Small intestine (tissue), 7 donors: ENCODE measurements around the gene NIP7. TPM values are rescaled to one million over a fixed set of nuclear protein-coding genes. Genes with fewer than 3 reads are reported as not detected.

Source experiments
- DNase-seq, 2 donors: peaks; one replicate each; pipeline versions ENCODE4 v3.0.0 to v3.0.0-alpha.2; 2013
- FAIRE-seq: peaks from 2 replicates; lab custom pipeline; 2012; peaks lifted over from hg19 to GRCh38; lab: Jason Lieb, UNC
- H3K27ac ChIP-seq, 3 donors: one replicate each; pipeline ENCODE4 v1.5.1; 2013; ENCODE audit warnings: low read length in 2 of 3, mild to moderate bottlenecking in 2 of 3, control low read depth in 1 of 3, inconsistent platforms in 1 of 3, low read depth in 1 of 3, moderate library complexity in 1 of 3
- H3K27me3 ChIP-seq, 3 donors: one replicate each; pipeline ENCODE4 v1.6.1; 2013; ENCODE audit warnings: low read length in 3 of 3, inconsistent platforms in 1 of 3; ENCODE audit not compliant: control insufficient read depth in 3 of 3, insufficient read depth in 3 of 3
- H3K36me3 ChIP-seq, 3 donors: one replicate each; pipeline ENCODE4 v1.6.1; 2013; ENCODE audit warnings: low read length in 3 of 3, inconsistent platforms in 1 of 3, low read depth in 1 of 3, mild to moderate bottlenecking in 1 of 3, moderate library complexity in 1 of 3; ENCODE audit not compliant: control insufficient read depth in 3 of 3, insufficient read depth in 2 of 3
- H3K4me1 ChIP-seq, 3 donors: one replicate each; pipeline ENCODE4 v1.6.1; 2013; ENCODE audit warnings: low read length in 2 of 3, inconsistent platforms in 1 of 3, low read depth in 1 of 3, mild to moderate bottlenecking in 1 of 3, moderate library complexity in 1 of 3; ENCODE audit not compliant: control insufficient read depth in 3 of 3, insufficient read depth in 2 of 3
- H3K4me3 ChIP-seq, 3 donors: one replicate each; pipeline ENCODE4 v1.5.1; 2013; ENCODE audit warnings: low read length in 3 of 3, control low read depth in 1 of 3, inconsistent platforms in 1 of 3, low read depth in 1 of 3, mild to moderate bottlenecking in 1 of 3, moderate library complexity in 1 of 3
- H3K9me3 ChIP-seq, 2 donors: one replicate each; pipeline ENCODE4 v1.6.1; 2013; ENCODE audit warnings: low read depth in 1 of 2, low read length in 1 of 2; ENCODE audit not compliant: control insufficient read depth in 2 of 2, insufficient read depth in 1 of 2
- WGBS, 3 donors: extraction: QIAGEN DNeasy Blood & Tissue Kit; methylation state at CpG; one replicate each; pipeline ENCODE4 v1.1.7; 2013; 5-methylcytosine and 5-hydroxymethylcytosine counted together
- polyA plus RNA-seq, 4 donors: library from polyadenylated mRNA; stranded (reverse) in 3 of 4; unstranded in 1 of 4; fragments of 200-250 nt in 3 of 4; fragments of 120-200 nt in 1 of 4; gene quantifications; one replicate each; pipeline versions ENCODE4 v1.2.1 to v1.2.3, GENCODE V29; 2013
- donor health status: healthy with polysubstance abuse.
- donor health status: control.
- donor health status: control.
- donor health status: Bipolar disorder and iron deficiency.
- donor health status: healthy.

The NIP7 gene
- polyA plus RNA-seq, 4 donors: 15.1 to 23.4 (median 15.8) TPM

GRCh38 chr16:69326172-69326873 lies 13.2 kb upstream of the NIP7 start:
- H3K4me1 ChIP-seq: peaks cover 9 to 49% (median 10%) of the 10 kb centered on the region in 3 donors
- peak overlapping the region; percentile 56 to 79 (median 56) for H3K27ac ChIP-seq
- H3K4me3 ChIP-seq: peak overlapping the region in 1 of 3 donors; percentile 4
- DNase-seq: peak; percentile 89 to 93
- no peaks in the 10 kb centered on the region for H3K27me3 ChIP-seq
- H3K36me3 ChIP-seq: peaks cover 13 to 79% (median 20%) of the 10 kb centered on the region in 3 donors
- WGBS, 3 donors: 16 to 48% (median 26%) methylated on average over 7 of the region's 7 CpGs
- H3K9me3 ChIP-seq: no peaks in the 10 kb centered on the region
- FAIRE-seq: no peak

DNA sequence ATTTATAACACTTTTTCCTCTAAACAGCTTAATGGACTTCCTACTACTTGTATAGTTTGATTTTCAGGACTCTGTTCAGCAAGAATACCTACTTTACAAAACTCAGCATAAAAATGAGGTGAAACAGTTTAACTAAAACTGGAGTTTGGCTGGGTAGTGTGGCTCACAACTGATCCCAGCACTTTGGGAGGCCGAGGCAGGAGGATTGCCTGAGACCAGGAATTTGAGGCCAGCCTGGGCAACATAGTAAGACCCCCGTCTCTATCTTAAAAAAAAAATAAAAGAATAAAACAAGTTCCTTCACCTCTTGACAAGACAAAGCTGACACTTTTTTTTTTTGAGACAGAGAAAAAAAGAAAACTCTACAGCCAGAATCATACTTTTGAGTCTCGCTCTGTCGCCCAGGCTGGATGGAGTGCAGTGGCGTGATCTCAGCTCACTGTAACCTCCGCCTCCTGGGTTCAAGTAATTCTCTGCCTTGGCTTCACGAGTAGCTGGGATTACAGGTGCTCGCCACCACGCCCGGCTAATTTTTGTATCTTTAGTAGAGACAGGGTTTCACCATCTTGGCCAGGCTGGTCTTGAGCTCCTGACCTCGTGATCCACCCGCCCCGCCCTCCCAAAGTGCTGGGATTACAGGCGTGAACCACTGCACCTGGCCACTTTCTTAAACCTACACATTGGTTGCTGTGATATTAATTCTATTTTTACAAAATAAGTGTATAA lies 11.8 kb upstream of the NIP7 start:
- FAIRE-seq (no peak), DNase-seq (no peak)
- H3K36me3 ChIP-seq: peaks cover 8 to 77% (median 9%) of the 10 kb centered on the region in 3 donors
- H3K9me3 ChIP-seq: no peaks in the 10 kb centered on the region
- no peaks in the 10 kb centered on the region for H3K27me3 ChIP-seq
- no peak overlapping the region for H3K4me3 ChIP-seq
- H3K4me1 ChIP-seq: peaks cover 9 to 49% (median 10%) of the 10 kb centered on the region in 3 donors
- H3K27ac ChIP-seq: peak overlapping the region in 1 of 3 donors; percentile 79
- 57 to 82% (median 69%) methylated on average over 14 of the region's 14 CpGs for WGBS, 3 donors

- Histone ChIP-seq H3K4me1 (peaks cover 9 to 49% (median 10%) of the 10 kb centered on the region in 3 donors), H3K4me3 (peak overlapping the region in 2 of 3 donors; percentile 60 to 90), H3K27ac (peak overlapping the region in 1 of 3 donors; percentile 7), H3K9me3 (no peaks in the 10 kb centered on the region), H3K36me3 (peaks cover 4 to 74% (median 10%) of the 10 kb centered on the region in 3 donors), H3K27me3 (no peaks in the 10 kb centered on the region)
- DNase-seq (peak; percentile 21 to 75), FAIRE-seq (no peak)
- 11 to 39% (median 21%) methylated on average over 10 of the region's 10 CpGs for WGBS, 3 donors
Measured at GRCh38 chr16:69328854-69329316, 10.7 kb upstream of the NIP7 start.

DNA sequence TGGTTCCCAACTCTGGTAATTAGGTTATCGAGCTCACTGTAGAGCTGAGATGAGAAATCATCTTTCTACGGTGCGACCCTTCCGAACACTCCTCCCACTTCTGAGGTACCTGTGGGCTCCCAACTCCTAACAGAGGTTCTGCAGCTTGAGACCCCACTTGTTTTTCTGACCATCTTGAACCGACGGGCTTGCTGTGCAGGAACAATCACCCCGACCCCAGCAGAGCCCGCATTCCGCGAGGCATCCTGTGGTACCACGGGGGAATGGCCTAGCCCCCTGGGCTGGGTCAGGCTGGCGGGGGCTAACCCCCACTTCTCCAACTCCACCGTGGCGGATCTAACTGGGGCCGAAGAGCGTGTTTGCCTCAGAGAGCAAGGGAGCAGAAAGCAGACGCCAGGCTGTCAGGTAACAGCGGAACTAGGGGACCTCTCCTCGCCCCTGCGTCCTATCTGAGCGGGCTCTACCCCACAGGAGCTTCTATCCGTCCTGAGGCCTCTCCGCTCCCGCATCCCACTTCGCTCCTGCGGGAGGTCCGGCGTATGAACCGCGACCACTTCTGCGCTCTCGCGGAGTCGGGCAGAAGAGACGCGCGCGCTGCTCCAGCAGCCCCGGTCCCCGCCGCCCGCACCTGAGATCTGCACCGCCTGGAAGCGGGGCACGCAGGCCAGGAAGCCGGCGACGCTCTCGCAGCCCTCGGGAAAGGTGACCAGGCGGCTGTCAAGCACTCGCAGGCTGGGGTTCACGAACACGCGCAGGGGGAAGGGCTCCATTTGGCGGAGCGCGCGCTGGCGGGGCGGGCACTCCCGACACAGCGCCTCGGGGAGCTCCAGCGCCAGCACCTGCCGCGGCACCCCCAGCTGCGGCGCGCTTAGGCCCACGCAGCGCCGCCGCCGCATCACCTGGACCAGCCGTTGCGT lies 9.9 kb upstream of the NIP7 start:
- WGBS, 3 donors: 2 to 5% (median 4%) methylated on average over 69 to 77 of the region's 77 CpGs
- peaks cover 9 to 44% (median 10%) of the 10 kb centered on the region in 3 donors for H3K4me1 ChIP-seq
- H3K36me3 ChIP-seq: peaks cover 7 to 74% (median 17%) of the 10 kb centered on the region in 3 donors
- H3K27me3 ChIP-seq: no peaks in the 10 kb centered on the region
- FAIRE-seq: no peak
- peak; percentile 21 to 43 for DNase-seq
- H3K4me3 ChIP-seq: peak overlapping the region; percentile 60 to 90 (median 74)
- no peaks in the 10 kb centered on the region for H3K9me3 ChIP-seq
- H3K27ac ChIP-seq: peak overlapping the region; percentile 18 to 94 (median 49)

- DNase-seq (peak; percentile 95 to 97), FAIRE-seq (no peak)
- 0 to 1% (median 1%) methylated on average over 48 to 93 of the region's 93 CpGs for whole genome bisulfite sequencing, 3 donors
Measured at GRCh38 chr16:69330286-69331109, 9.1 kb upstream of the NIP7 start, which contains the start of gene PDF. PDF (minus strand) TSS chr16:69330588; CDS start chr16:69330570, 18 bp downstream.

DNA sequence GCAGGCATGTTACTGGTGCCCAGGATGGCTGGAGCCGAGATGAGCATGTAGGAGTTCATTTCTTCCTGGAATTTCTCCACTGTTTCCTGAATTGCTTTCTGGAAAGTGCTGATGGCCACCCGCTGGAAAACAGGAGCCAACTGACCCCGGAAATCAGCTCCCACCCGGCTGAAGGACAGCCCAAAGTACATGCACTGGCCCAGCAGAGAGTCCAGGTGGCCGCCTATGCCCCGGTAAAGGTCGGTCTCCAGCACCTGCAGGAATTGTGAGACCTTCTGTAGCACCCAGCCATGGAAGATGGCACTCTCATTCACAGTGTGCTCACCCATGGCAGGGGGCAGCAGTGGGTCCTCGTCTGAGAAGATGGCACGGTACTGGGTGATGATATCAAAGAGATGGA lies 4.9 kb upstream of the NIP7 start:
- no peak for DNase-seq
- FAIRE-seq: no peak
- 93 to 96% (median 94%) methylated on average over 9 of the region's 9 CpGs for WGBS, 3 donors

More at GRCh38 chr16:69330286-69331109, 9.1 kb upstream of the NIP7 start, which contains the start of gene PDF:
- Histone ChIP-seq H3K9me3 (no peaks in the 10 kb centered on the region), H3K4me3 (peak within 1 kb of the TSS; percentile 60 to 90 (median 74)), H3K27ac (peak within 1 kb of the TSS; percentile 92 to 95 (median 94)), H3K36me3 (peaks cover 11 to 74% (median 21%) of the 10 kb centered on the region in 3 donors), H3K4me1 (peaks cover 9 to 42% (median 10%) of the 10 kb centered on the region in 3 donors), H3K27me3 (no peaks in the 10 kb centered on the region)

GRCh38 chr16:69338557-69339288 lies 849 bp upstream of the NIP7 start:
- Histone ChIP-seq H3K36me3 (peaks cover 13 to 33% (median 24%) of the 10 kb centered on the region in 3 donors), H3K27me3 (no peaks in the 10 kb centered on the region), H3K4me1 (peaks cover 2 to 13% (median 7%) of the 10 kb centered on the region in 3 donors), H3K9me3 (no peaks in the 10 kb centered on the region), H3K4me3 (peak overlapping the region; percentile 72 to 83 (median 77)), H3K27ac (peak overlapping the region; percentile 82 to 93 (median 86))
- DNase-seq (no peak), FAIRE-seq (no peak)
- WGBS, 3 donors: 16 to 17% (median 17%) methylated on average over 46 of the region's 46 CpGs

More for the DNA sequence above, 4.9 kb upstream of the NIP7 start:
- Histone ChIP-seq H3K4me3 (no peak overlapping the region), H3K9me3 (no peaks in the 10 kb centered on the region), H3K36me3 (peaks cover 15 to 49% (median 20%) of the 10 kb centered on the region in 3 donors), H3K27ac (no peak overlapping the region), H3K27me3 (no peaks in the 10 kb centered on the region), H3K4me1 (peaks cover 0 to 9% (median 9%) of the 10 kb centered on the region in 3 donors)
